ENCODE results near the gene HERPUD1.

Gene HERPUD1

DNA sequence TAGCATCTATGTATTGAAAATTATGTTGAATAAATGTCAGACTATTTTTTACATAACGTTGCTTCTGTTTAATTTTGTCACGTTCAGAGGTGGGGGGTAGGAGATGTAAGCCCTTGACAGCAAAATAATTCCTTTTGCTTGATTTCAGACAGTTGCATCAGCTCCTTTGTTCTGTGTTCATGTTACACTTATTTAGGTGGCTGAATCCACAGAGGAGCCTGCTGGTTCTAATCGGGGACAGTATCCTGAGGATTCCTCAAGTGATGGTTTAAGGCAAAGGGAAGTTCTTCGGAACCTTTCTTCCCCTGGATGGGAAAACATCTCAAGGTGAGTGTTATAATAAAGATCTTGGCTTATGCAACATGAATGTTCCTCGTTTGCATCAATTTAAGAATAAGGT is 4.5 kb downstream of the HERPUD1 start:
- no peak for DNase-seq

DNA sequence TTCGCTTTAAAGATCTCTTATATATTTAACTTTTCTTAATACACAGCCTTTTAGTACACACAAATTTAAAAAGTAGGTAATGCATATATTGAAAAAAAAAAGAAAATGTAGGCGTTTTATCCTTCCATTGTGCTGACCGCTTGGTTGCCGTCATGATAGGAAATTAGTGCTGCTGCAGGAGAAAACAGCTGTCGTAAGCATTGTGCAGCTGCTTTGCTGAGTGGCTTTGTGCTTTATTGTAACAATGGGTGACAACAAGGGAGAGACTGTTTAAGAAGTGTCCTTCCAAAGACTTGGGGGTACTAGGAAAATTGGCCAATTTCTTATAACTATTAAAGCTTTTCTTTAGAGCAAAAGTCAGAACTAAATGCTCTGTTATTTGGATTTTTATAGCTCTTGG is 5.0 kb downstream of the HERPUD1 start:
- DNase-seq, result no peak

DNA sequence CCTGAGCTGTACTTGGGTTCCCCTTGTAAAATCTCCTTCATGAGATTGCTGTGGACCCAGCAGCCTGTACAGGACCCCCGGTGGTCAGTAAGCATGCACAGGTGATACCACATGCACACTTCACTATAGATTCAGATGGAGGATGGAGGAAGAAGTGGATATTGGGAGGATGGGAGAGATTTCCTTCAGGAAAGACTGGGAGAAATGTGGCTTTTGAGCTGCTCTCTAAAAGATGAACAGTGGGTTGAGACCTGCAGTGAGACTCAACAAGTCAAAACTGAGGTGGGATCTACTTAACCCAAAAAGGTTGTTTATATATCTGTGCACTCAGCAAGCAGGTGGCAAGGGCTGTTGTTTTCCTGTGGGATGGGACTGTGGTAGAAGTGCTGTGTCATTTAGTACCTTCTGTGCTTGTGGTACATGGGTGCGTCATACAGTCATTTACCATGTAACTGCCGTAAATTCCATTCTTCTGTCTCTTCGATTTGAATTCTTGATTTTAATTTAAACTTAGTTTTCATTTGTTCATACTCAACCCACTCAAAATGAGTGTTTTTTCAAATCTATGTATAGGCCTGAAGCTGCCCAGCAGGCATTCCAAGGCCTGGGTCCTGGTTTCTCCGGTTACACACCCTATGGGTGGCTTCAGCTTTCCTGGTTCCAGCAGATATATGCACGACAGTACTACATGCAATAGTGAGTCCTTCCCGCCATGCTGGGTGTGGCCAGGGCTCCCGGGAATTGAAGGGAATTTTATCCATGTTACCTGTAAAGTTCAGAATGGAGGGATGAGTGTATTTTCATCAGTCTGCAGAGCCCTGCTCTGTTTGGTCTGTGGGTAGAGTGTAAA is 6.9 kb downstream of the HERPUD1 start:
- DNase-seq, result no peak

DNA sequence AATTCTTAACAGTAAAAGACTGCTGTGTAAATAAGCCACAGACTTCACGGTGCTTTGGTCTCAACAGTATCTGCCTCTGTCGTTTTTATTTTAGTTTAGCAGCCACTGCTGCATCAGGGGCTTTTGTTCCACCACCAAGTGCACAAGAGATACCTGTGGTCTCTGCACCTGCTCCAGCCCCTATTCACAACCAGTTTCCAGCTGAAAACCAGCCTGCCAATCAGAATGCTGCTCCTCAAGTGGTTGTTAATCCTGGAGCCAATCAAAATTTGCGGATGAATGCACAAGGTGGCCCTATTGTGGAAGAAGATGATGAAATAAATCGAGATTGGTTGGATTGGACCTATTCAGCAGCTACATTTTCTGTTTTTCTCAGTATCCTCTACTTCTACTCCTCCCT is 7.9 kb downstream of the HERPUD1 start:
- DNase-seq, result no peak

DNA sequence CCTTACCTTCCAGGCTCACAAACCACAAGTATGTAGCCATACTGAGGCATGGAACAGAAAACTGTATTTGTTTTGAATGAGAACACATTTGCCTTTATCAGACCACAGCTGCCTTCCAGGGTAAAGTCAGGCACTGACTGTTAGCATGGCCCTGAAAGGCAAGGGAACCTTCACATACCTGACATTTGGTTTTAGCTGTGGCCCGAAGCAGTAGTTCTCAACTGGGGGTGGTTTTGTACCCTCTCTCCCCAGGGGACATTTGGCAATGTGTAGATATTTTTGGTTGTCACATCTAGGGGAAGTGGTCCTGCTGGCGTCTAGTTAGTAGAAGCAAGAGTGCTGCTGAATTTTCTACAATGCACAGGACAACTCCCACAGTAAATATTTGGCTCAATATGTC is 9.2 kb downstream of the HERPUD1 start:
- no peak for DNase-seq

DNA sequence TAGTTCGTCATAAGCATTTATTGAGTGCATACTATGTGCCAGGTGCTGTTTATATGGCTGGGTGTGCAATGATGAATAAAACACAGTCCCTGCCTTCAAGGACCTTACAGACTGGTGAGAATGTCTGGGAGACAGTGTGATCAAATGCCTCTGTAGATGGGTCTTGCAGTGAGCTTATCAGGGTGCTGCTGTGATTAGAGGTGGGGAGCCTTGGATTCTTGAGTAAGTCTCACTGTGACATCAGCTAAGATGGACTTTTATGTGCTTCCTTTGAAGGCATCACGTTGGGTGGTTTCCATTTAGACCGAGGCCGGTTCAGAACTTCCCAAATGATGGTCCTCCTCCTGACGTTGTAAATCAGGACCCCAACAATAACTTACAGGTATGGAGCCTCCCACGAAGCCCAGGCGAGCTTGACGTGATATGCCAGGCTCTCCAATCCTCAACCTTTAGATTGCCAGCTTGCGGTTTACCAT is 10.0 kb downstream of the HERPUD1 start:
- no peak for DNase-seq

DNA sequence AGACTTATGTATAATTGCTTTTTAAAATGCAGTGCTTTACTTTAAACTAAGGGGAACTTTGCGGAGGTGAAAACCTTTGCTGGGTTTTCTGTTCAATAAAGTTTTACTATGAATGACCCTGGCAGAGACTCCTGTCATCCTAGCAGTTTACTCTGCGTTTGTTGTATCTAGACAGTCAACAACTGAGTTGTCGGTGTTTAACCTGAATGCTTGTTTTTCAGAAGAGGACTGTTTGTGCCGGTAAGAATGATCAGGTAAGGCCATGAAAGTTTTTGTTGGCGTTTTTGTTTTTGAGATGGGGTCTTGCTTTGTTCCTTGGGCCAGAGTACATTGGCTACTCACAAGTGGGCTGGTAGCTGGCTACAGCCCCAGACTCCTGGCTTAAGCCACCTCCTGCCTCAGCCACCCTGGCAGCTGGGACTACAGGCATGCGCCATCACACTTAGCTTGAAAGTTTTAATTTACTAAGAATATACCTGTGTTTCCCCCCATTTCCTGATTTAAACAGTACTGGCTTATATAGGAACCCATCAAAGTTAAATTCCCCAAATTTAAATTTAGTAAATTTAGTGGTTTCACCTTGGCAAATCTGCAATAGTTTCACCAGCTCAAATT is 11.9 kb downstream of the HERPUD1 start:
- DNase-seq, result no peak

DNA sequence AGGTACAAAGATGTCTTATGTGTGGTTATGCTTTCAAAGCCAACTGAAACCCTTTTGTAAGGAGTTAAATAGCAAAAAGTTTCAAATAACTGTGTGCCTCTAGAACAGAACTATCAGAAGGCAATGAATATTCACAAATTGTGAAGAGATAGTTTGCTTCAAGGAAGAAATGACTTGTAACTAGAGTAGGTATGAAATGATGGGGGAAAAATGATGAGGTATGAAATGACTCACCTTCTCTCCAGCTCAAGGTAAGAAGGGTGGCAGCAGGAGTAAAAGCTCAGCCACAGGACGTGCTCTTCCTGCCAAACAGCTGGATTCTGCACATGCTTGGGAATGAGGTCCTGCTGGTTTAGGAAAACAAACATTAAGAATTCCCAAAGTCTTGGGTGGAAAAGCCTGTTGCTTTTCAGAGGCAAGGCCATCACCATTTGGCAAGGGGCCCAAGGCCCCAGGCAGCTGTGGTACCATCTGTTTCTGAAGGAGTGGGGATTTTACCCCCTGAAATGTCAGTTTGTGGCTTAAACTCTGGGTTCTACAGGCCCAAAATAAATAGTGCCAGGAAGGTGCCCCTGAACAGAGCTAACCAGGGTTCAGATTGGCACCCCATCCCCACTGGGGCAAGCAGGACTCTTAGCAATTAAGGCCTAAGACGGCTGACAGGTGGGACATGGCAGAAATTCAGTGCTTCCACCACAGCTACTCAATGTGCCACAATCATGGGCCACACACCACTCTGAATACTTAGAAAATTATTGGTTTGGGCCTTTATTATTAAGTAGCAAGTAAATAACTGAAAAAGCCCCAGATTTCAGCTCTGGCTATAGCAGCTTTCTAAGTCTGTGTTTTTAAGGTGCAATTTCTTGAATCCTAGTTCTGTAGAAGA is 13.3 kb downstream of the HERPUD1 start:
- no peak for DNase-seq

DNA sequence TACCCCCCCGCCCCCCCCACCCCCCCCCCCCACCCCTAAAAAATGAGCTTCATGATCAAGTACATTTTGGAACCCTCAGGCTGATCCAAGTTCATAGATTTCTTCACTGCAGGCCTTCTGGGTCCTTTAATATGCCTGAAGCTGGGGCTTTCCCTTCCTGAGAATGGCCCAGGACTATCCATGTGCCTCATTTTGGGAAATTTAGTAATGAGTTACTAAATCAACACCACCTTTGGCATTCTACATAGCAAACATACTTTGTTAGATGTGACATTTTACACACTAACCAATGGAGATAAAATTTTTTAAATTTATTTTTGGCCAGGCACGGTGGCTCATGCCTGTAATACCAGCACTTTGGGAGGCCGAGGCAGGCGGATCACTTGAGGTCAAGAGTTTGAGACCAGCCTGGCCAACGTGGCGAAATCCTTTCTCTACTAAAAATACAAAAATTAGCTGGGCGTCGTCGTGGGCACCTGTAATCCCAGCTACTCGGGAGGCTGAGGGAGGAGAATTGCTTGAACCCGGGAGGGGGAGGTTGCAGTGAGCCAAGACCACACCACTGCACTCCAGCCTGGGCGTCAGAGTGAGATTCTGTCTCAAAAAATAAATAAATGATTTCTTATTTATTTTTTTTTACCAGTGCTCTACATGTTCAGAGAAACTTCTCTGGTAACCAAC is 14.0 kb downstream of the HERPUD1 start:
- DNase-seq, result no peak

DNA sequence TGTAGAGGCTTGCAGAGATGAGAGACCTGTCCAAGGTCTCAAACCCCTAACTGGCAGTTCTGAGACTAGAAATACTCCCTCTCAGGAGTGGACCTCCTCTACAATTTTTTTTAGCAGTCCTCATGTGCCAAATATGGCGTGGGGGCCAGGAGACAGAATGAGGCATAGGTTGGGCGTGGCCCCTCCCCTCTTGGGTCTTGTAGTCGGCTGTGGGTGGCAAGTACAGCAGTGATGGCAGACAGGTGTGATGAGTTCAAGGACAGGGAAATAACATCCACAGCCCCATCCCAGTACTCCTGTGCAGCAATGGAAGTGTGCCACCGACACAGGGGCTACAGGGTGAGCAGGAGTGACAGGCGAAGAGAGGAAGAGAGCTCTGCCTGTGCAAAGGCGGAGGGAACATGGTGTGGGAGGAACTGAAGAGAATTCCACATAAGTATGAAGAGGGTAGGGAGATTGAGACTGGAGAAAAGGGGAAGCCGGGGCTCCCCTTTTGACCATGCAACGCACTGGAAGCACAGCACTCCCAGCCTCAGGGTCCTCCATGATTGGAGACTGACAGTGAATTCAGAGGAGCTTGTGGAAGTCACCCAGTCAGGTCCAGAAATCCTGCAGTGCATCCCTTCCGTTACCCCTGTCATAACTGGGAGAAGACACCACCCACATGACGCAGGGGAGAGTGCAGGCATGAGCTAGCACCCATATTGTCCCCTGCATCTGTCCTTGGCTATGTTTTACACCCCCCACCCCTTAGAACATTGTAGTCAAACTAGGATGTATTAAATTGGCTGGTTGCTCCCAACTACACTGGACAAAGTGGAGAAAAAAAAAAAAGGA is 15.0 kb downstream of the HERPUD1 start:
- no peak for DNase-seq

DNA sequence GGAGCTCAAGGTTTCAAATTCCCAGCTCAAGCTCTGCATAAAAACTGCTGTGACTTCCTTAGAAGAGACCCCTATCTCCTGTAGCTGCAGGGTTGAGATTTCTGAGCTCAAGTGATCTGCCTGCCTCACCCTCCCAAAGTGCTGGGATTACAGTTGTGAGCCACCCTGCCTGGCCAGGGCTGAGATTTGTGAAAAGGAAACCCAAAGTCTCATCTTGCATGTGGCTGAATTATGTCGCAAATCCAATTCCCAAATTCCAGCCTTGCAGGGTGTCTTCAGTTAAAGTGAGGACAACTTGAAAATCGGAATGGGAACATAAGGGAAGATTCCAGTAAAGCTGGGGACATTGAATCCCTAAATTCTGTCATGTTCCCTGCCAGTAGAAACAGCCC is 15.7 kb downstream of the HERPUD1 start:
- no peak for DNase-seq

DNA sequence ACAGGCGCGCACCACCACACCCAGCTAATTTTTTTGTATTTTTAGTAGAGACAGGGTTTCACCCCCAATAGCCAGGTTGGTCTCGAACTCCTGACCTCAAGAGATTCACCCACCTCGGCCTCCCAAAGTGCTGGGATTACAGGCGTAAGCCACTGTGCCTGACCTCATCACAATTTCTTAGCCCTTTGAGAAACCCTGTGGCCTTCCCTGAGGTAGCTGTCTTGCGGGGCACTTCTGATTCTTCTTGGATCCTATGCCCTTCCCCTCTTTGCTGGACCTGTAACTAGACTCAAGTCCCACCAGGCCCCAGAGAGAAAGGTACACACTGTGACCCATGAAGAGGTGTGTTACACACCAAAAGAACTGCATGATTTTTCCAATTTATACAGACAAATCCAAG is 16.3 kb downstream of the HERPUD1 start:
- no peak for DNase-seq

DNA sequence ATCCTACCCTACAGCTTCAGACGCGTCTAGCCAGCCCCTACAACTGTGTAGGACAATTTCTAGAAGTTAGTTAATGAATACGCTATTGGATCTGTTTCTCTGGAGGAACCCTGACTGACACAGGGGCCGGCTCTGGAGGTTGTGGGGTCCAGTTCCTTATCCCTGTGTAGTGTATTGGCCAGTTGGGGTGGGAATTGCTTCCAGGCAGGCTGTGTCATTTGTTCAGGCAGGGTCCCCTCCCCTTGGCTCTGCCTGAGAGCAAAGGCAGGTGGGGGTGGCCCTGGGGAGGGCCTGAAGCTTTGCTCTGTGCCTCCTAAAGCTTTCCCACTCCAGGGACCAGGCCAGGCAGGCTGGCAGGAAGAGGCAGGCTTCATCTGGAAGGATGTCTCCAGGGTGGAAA is 18.1 kb downstream of the HERPUD1 start:
- DNase-seq, result no peak

DNA sequence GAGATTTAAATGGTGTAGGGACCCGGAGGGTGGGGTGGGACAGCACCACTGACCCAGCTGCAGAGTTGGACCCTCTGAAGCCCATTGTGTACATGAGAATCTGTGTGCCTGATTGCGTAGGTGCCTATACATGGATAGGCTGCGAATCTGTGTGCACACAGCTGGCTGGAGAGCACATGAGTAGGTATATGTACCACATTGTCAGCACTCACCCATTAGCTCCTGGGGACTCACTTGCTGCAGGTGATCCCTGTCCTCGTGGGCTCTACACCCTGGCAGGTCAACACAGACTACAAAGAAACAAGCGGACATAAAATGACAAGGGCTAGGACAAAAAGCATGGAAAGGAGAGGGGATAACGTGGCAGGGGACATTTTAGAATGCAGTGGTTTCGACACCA is 18.5 kb downstream of the HERPUD1 start:
- no peak for DNase-seq

DNA sequence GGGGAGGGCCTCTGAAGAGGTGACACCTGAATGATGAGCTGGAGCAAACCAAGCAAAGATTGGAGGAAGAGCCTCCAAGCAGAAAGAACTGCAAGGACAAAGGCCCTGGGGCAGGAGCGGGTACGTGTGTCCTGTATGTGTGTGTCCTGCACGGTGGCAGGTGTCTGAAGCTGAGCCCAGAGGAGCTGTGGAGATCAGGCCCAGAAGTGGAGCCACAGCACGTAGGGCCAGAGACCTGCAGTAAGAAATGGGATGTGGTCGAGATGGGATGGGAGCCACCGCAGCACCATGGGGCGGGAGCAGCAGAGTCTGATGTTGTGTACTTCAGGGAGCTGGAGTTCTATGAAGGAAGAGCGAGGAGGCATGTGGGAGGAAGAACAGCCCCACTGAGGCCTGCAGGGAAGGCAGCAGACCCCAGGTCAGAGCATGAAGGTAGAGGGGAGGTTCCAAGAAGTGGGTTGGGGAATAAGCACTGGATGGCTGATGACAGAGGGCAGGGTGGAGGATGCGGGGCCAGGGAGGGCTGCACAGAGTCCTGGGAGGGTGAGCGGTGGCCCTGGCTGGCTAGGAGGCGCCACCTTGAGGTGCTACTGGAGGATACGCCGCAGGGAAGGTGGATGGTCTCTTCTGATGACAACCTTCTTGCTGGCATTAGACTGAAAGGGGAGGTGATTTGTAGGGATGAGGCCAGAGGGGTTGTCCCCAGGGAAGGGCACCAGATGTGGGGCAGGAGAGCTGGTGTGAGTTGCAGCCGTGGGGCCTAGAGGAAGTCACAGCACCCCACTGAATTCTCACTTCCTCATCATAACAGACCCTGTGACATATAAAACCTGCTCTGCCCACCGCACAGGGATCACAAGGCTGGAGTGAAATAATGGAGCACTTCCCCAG is 19.2 kb downstream of the HERPUD1 start:
- no peak for DNase-seq

DNA sequence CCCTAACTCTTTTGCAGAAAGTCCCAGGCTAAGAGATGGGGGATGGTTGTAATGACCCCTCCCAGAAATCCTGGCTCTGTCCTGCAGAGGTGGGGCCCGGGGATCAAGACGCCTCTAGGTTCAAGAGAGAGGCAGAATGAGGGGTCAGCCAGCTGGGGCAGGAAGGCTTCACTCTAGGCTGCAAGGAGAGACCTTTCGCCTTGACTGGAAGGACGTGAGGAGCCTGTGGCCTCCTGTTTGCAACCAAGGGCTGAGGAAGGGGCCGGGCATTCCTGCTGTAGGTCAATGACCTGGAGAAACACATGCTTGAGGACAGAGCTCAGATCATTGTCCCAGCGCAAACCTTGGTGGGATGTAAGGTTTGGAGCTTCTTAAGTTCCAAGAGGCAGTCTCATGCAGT is 21.1 kb downstream of the HERPUD1 start:
- DNase-seq, result no peak

DNA sequence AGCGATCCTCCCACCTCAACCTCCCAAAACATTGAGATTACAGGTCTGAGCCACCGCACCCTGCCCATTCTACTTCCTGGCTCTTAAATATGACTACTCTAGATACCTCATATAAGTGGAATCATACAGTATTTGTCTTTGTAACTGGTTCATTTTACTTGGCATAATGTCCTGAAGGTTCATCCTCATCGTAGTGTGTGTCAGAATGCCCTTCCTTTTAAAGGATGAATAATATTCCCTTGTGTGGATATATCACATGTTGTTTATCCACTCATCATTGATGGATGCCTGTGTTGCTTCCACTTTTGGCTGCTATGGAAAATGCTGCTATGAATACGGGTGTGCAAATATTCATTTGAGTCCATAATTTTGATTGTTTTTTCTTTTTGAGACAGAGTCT is 24.1 kb downstream of the HERPUD1 start:
- no peak for DNase-seq

DNA sequence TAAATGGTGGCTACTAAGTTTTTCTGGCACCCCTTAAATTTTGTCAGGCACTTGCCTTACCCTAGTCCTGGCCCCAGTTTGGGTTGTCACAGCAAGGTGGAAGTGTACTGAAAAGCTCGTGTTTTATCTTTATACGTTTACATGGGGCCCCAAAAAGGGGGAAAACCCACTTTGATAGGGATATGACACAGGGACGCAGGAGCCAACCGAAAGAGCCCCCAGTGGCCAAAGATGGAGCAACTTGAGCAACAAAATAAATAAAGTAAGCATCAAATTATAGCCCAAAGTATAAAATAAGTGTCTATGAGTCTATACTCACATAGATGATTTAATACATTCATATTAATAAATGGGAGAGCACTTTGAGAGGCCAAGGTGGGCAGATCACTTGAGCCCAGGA is 24.8 kb downstream of the HERPUD1 start:
- no peak for DNase-seq

DNA sequence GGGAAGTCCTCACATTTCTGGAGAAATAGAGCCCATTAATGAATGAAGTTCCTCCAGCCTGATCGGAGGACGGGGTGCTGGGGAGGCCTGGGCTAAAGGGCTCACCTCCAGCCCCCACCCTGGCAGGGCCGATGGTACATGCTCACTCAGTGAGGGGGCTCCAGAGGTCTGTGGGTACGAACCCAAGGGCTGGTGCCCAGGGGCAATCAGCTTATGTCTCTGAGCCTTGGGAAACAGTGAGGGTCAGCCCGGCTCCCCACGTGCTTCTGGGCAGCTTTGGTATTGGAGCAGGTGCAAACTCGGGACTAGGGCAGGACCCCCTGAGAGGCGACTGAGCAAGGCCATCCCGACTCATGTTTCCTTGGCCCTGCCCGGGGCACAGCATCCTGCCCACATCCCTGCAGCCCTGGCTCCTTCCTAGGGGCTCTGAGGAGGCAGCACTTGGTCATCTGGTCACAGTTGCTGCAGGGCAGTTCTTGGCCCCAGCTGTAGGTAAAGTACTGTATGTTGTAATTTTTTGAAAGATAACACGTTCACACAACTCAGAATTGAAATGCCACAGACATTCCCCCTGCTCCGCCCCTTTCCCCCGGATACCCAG is 28.8 kb downstream of the HERPUD1 start:
- no peak for DNase-seq

DNA sequence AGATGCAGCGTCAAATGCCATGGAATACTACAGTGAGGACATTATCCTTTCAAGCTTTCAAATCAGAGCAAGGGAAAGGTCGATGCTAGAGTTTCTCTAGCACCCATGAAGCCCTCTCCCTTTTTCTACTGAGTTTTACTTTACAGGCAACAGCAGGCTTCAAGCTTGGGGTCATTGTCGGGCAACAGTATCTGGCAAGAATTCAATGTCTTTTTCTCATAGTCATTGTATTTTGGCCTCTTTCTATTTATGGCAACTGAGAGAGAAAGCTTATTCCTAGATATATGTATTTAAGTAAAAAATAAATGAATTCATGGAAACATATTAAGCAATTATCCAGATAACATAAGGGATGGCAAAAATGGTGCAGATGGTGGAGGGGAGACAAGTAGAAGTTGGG is 29.4 kb downstream of the HERPUD1 start:
- no peak for DNase-seq
